ENCODE results near the gene ALPK1. TPM values are rescaled to one million over a fixed set of nuclear protein-coding genes. Genes with fewer than 3 reads are reported as not detected.

The ALPK1 gene
- total and polyA plus RNA-seq, 2 donors (not counting 1 experiment from before 2014, with no cell fraction given), result 5.5 to 27.2 TPM

DNA sequence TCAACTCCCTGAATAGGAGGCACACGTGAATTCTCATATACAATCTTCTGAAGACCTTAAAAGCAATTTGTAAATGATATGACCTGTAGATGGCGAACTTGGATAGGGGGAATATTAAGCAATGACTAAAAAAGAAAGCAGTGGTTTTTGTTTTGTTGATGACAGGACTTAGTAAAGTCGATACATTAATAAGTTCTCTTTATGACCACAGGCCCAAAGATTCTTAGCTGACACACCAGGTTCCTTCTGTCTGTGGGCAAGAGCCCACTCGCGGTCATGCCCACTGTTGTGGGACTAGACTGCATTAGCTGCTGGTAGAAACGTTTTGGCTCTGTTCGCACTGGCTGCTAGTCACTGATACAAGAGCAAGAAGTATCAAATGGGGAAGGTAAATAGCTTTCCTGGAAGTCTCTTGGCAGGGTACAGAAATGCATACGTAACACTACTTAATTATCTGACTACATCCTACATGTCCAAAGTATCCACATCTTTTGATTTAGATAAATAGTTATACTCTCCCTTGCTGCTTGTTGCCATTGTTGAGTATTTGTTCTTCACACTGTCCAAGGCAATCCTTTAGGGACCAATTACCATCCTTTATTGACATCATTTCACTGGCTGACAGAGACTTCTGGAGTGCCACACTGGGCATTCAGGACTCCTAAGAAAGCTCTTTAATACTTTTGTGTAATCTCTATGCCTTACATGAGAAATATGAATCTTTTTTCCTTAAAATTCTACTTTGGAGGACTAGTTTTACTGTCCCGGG, 31.0 kb downstream of the ALPK1 start:
- Histone ChIP-seq H3K27me3 (replicated peaks in 1 of 4; ENCODE audit: control extremely low read depth in 1 of 4, control insufficient read depth in 3 of 4, insufficient read depth in 4 of 4, low read length in 3 of 4) (no peaks in the 10 kb centered on the region), H3K27ac (ENCODE audit: low read length in 2 of 2) (no peak overlapping the region), H4K20me1 (ENCODE audit: control insufficient read depth, insufficient read depth, low read length, poor library complexity, severe bottlenecking) (no peaks in the 10 kb centered on the region), H3K36me3 (replicated peaks in 1 of 2; ENCODE audit: control extremely low read depth in 1 of 2, control insufficient read depth in 1 of 2, extremely low read depth in 1 of 2, insufficient read depth in 2 of 2, low read length in 1 of 2) (peaks cover 0 to 4% of the 10 kb centered on the region in 2 experiments), H3K4me3 (ENCODE audit: control extremely low read depth in 1 of 5, extremely low read depth in 1 of 5, insufficient read depth in 1 of 5, low read depth in 2 of 5, low read length in 4 of 5) (no peak overlapping the region), H3K4me2 (replicated peaks; ENCODE audit: low read depth, low read length, poor library complexity, severe bottlenecking) (peak overlapping the region; percentile 7), H3K4me1 (ENCODE audit: control insufficient read depth in 2 of 2, insufficient read depth in 2 of 2, low read length in 2 of 2) (no peaks in the 10 kb centered on the region), H3K79me2 (ENCODE audit: control insufficient read depth, insufficient read depth, low read length) (no peaks in the 10 kb centered on the region), H3K9me3 (ENCODE audit: control extremely low read depth in 1 of 3, control insufficient read depth in 2 of 3, insufficient read depth in 1 of 3, low read length in 2 of 3) (no peaks in the 10 kb centered on the region), H3K9ac (ENCODE audit: low read length) (no peak overlapping the region), H2AFZ (ENCODE audit: insufficient read depth, low read depth, low read length, poor library complexity, severe bottlenecking) (no peak overlapping the region)
- intact Hi-C loops (cut with micrococcal nuclease), result loop anchor here (1.0 to 2.0 kb wide), 3 partner anchors 195 to 435 kb away; no protein-coding TSS in a partner anchor
- no peak overlapping the region for H3K27ac Mint-ChIP-seq
- ChIA-PET POLR2A (no interaction called here), CTCF (interaction anchor here (0.7 to 6.4 kb wide), 25 partner anchors 9 to 438 kb away, joined by 3 to 43 read pairs (median 5); no protein-coding TSS in a partner anchor)
- H3K4me3 Mint-ChIP-seq, result peak overlapping the region; percentile 49
- 90% methylated on average over 2 of the region's 9 CpGs for WGBS (ENCODE audit: insufficient coverage)
- peaks cover 5% of the 10 kb centered on the region for H3K4me1 Mint-ChIP-seq
- peak; percentile 47 for ATAC-seq (ENCODE audit: low read depth)
- DNase-seq, result peak; percentile 70
- no peaks in the 10 kb centered on the region for H3K27me3 Mint-ChIP-seq
- no peaks in the 10 kb centered on the region for H3K9me3 Mint-ChIP-seq (ENCODE audit: insufficient read depth)
- TF ChIP-seq EZH2 (IDR thresholded peaks at IDR 0.05; ENCODE audit: borderline replicate concordance, insufficient read depth, low read depth, low read length, poor library complexity, severe bottlenecking) (no peak), CTCF (IDR thresholded peaks at IDR 0.05) (peak; percentile 75)

GRCh38 chr4:112328734-112329130, 31.6 kb downstream of the ALPK1 start:
- Histone ChIP-seq H3K4me1 (ENCODE audit: control insufficient read depth in 2 of 2, insufficient read depth in 2 of 2, low read length in 2 of 2) (no peaks in the 10 kb centered on the region), H3K79me2 (ENCODE audit: control insufficient read depth, insufficient read depth, low read length) (no peaks in the 10 kb centered on the region), H3K27ac (ENCODE audit: low read length in 2 of 2) (no peak overlapping the region), H3K9me3 (ENCODE audit: control extremely low read depth in 1 of 3, control insufficient read depth in 2 of 3, insufficient read depth in 1 of 3, low read length in 2 of 3) (no peaks in the 10 kb centered on the region), H3K27me3 (replicated peaks in 1 of 4; ENCODE audit: control extremely low read depth in 1 of 4, control insufficient read depth in 3 of 4, insufficient read depth in 4 of 4, low read length in 3 of 4) (no peaks in the 10 kb centered on the region), H3K9ac (ENCODE audit: low read length) (no peak overlapping the region), H3K4me2 (replicated peaks; ENCODE audit: low read depth, low read length, poor library complexity, severe bottlenecking) (no peak overlapping the region), H2AFZ (ENCODE audit: insufficient read depth, low read depth, low read length, poor library complexity, severe bottlenecking) (no peak overlapping the region), H3K36me3 (replicated peaks in 1 of 2; ENCODE audit: control extremely low read depth in 1 of 2, control insufficient read depth in 1 of 2, extremely low read depth in 1 of 2, insufficient read depth in 2 of 2, low read length in 1 of 2) (peaks cover 0 to 4% of the 10 kb centered on the region in 2 experiments), H4K20me1 (ENCODE audit: control insufficient read depth, insufficient read depth, low read length, poor library complexity, severe bottlenecking) (no peaks in the 10 kb centered on the region), H3K4me3 (ENCODE audit: control extremely low read depth in 1 of 5, extremely low read depth in 1 of 5, insufficient read depth in 1 of 5, low read depth in 2 of 5, low read length in 4 of 5) (no peak overlapping the region)
- DNase-seq, result no peak
- POLR2A ChIA-PET, result no interaction called here
- TF ChIP-seq EZH2 (IDR thresholded peaks at IDR 0.05; ENCODE audit: borderline replicate concordance, insufficient read depth, low read depth, low read length, poor library complexity, severe bottlenecking), result no peak
- no peak for TF ChIP-seq CTCF (IDR thresholded peaks at IDR 0.05)
- intact Hi-C loops (cut with micrococcal nuclease), result loop anchor here (1.0 to 2.0 kb wide), 3 partner anchors 195 to 434 kb away; no protein-coding TSS in a partner anchor
- 93% methylated on average over 3 of the region's 4 CpGs for WGBS (ENCODE audit: insufficient coverage)
- Mint-ChIP-seq H3K4me1 (peaks cover 5% of the 10 kb centered on the region), H3K9me3 (ENCODE audit: insufficient read depth) (no peaks in the 10 kb centered on the region), H3K4me3 (no peak overlapping the region), H3K27ac (no peak overlapping the region), H3K27me3 (no peaks in the 10 kb centered on the region)
- CTCF ChIA-PET, result interaction anchor here (0.7 to 6.4 kb wide), 18 partner anchors 9 to 433 kb away, joined by 3 to 43 read pairs (median 5); no protein-coding TSS in a partner anchor
- ATAC-seq (ENCODE audit: low read depth), result no peak
